ENCODE measurements around the gene SNX13.
"Not testable (repeated sequence)": the region's sequence is repeated elsewhere in the genome, so short reads cannot be mapped to it uniquely, and the experiment has no call there.

DNA sequence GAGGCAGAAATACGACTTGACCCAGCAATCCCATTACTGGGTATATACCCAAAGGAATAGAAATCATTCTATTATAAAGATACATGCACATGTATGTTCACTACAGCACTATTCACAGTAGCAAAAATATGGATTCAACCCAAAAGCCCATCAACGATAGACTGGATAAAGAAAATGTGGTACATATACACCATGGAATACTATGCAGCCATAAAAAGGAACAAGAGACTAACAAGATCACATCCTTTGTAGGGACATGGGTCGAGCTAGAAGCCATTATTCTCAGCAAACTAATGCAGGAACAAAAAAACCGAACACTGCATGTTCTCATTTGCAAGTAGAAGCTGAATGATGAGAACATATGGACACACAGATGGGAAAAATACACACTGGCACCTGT, 31.0 kb downstream of the SNX13 start:
- TF ChIP-seq, protein P1, sequence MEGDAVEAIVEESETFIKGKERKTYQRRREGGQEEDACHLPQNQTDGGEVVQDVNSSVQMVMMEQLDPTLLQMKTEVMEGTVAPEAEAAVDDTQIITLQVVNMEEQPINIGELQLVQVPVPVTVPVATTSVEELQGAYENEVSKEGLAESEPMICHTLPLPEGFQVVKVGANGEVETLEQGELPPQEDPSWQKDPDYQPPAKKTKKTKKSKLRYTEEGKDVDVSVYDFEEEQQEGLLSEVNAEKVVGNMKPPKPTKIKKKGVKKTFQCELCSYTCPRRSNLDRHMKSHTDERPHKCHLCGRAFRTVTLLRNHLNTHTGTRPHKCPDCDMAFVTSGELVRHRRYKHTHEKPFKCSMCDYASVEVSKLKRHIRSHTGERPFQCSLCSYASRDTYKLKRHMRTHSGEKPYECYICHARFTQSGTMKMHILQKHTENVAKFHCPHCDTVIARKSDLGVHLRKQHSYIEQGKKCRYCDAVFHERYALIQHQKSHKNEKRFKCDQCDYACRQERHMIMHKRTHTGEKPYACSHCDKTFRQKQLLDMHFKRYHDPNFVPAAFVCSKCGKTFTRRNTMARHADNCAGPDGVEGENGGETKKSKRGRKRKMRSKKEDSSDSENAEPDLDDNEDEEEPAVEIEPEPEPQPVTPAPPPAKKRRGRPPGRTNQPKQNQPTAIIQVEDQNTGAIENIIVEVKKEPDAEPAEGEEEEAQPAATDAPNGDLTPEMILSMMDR (conservative IDR thresholded peaks at IDR 0.05; ENCODE audit: low read depth in 2 of 2): not testable (repeated sequence)
- not testable (repeated sequence) for TF ChIP-seq POLR2AphosphoS5 (IDR thresholded peaks at IDR 0.05; ENCODE audit: low read depth)

Measured in GM23338 (cell line).